Measurements from ENCODE around the gene FLACC1.
"Not testable (repeated sequence)": the region's sequence is repeated elsewhere in the genome, so short reads cannot be mapped to it uniquely, and the experiment has no call there.

The FLACC1 gene

DNA sequence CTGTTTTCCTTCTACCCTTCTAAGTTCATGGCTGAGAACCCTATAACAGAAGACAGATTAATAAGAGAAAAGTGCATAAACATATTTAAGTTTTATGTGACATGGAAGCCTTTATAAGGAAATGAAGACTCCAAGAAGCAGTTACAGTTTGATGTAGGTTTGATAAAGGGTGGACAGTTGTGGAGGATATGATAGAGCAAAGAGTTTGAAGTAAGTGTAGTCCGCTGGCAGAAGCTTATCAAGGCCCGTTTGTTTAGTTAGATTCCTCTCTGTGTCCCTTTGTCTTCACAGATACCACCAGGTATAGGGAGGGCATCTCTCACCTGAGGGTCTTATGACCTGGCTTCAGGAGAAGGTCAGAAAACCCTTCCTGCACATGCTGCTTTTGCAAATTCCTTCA lies 107.3 kb downstream of the FLACC1 start:
- no peak for DNase-seq

DNA sequence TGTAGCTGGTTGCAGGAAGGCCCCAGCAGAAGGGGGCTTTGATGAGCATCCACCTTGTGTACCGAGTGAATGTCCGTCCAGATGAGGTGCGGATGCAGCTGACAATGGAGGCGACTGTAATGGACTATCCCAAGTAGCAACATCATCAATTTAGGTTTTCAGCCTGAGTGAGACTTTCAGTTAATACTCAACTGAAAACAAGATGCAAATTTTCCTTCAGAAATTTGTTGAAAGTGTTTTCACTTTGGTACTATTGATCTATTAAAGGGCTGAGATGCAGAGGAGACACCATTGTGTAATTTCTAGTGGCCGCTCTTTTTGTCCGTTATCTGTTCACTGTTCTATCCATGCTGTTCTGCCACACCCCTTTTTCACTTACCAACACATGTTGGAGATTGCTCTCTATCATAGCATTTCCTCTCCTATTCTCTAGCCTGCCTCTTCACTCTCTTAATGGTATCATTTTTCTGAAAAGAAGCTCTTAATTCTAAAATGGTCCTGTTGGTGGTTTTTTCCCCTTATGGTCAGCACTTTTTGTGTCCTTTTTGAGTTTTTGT lies 108.8 kb downstream of the FLACC1 start:
- DNase-seq: no peak

DNA sequence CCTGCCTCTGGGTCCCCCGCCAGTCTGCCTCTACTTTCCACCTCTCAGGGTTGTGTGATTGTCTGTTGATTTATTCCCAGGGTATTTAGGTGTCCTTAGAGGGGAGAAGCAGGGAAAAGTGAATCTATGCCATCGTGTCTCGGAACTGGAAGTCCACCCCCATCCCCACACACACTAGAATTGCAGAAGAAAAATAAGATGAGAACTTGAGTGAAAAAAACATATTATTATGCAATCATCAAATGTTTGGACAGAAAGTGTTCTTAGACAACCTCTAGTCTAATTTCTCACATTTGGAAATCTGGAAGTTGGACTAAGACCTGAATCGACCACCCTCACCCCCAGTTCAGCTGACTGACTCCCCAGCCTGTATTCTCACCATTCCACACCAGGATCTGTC lies 110.9 kb downstream of the FLACC1 start:
- DNase-seq: no peak

DNA sequence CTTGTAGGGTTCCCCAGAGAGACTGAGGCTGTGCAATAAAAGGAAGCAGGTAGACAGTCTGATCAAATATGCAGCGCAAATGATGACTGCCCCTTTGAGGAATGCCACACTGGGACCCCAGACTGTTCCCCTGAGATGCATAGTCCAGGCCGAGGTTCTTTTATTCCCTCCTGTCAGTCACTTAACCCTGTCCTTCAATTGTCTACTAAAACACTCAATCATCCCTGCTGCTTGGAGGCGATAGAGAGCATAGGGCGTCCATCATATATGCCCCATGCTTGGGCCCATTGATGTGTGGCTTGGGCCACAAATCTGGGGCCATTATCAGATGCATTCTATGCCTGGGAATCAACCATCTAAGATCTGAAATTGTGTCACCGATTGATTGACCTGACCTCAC lies 112.3 kb downstream of the FLACC1 start:
- no peak for DNase-seq

DNA sequence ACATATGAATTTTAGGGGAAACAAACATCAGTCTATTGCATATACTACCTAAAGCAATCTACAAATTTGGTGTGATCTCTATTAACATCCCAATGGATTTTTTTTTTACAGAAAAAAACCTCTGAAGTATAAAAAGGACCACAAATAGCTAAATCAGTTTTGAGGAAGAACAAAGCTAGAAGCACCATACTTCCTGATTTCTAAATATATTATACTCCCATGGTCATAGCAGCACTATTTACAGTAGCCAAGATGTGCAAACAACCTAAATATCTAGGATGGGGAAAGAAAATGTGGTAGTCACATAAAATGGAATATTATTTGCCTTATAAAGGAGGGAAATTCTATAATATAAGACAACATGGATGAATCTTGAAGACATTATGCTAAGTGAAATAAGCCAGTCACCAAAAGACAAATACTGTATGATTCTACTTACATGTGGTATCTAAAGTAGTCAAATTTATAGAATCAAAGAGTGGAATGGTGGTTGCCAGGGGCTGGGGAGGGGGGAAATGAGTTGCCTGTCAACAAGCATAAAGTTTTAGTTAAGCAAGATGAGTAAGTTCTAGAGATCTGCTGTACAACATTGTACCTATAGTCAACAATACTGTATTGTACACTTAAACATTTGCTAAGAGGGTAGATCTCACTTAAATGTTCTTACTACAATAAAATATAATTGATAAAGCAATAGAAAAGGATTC lies 114.4 kb downstream of the FLACC1 start:
- DNase-seq: no peak

DNA sequence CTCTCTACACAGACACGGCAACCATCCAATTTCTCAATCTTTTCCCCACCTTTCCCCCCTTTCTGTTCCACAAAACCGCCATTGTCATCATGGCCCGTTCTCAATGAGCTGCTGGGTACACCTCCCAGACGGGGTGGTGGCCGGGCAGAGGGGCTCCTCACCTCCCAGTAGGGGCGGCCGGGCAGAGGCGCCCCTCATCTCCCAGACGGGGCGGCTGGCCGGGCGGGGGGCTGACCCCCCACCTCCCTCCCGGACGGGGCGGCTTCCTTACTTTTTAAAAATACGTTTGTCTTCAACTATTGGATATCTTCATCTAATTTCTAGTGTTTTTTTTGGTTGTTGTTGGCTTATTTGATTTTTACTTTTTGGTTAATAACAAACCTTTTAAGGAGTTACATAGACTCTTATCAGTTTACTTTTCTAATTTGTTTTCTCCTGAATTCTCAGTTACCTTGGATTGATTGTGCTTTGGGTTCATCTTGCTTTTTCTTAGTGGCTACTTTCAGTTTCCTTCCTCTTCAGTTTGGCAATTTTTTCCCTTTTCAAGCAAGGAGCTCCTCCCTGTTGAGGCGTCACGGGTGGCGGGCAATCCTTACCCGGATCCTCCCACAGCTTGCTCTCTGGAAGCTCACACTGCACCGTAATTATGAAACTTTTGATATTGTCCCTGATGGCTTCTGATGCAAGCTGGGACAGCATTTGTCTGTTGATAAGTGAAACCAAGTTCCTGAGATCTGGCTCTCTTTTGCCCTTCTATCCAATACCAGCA lies 117.8 kb downstream of the FLACC1 start:
- DNase-seq: not testable (repeated sequence)
